GM13977 (cell line): ENCODE data around the gene FAAP100.

Source experiments
- DNase-seq: peaks from one replicate; pipeline ENCODE4 v3.0.0; 2012; ENCODE audit warnings: low spot score
- CTCF ChIP-seq: IDR thresholded peaks from 2 replicates; pipeline ENCODE4 v1.5.1; 2012; ENCODE audit warnings: mild to moderate bottlenecking, control low read depth; ENCODE audit not compliant: insufficient read depth; ENCODE audit errors: extremely low read depth, missing control alignments
- in situ Hi-C: fragments of 300-500 bp; cut with MboI; formaldehyde crosslinking; loops from one replicate; pipeline ENCODE4 v1.12.0; 2022; ENCODE audit warnings: low sequenced_read_pairs, low pct_unique_long_range_greater_than_20kb, mixed read lengths, inconsistent platforms; ENCODE audit not compliant: unreplicated experiment

Gene FAAP100, protein sequence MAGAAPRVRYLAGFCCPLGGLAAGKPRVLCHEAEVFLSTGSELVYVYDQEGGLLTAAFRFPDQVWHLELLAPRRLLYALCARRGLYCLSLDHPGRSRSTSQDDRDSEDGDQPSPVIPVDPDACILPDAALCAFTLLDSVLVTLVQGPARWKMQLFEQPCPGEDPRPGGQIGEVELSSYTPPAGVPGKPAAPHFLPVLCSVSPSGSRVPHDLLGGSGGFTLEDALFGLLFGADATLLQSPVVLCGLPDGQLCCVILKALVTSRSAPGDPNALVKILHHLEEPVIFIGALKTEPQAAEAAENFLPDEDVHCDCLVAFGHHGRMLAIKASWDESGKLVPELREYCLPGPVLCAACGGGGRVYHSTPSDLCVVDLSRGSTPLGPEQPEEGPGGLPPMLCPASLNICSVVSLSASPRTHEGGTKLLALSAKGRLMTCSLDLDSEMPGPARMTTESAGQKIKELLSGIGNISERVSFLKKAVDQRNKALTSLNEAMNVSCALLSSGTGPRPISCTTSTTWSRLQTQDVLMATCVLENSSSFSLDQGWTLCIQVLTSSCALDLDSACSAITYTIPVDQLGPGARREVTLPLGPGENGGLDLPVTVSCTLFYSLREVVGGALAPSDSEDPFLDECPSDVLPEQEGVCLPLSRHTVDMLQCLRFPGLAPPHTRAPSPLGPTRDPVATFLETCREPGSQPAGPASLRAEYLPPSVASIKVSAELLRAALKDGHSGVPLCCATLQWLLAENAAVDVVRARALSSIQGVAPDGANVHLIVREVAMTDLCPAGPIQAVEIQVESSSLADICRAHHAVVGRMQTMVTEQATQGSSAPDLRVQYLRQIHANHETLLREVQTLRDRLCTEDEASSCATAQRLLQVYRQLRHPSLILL

DNA sequence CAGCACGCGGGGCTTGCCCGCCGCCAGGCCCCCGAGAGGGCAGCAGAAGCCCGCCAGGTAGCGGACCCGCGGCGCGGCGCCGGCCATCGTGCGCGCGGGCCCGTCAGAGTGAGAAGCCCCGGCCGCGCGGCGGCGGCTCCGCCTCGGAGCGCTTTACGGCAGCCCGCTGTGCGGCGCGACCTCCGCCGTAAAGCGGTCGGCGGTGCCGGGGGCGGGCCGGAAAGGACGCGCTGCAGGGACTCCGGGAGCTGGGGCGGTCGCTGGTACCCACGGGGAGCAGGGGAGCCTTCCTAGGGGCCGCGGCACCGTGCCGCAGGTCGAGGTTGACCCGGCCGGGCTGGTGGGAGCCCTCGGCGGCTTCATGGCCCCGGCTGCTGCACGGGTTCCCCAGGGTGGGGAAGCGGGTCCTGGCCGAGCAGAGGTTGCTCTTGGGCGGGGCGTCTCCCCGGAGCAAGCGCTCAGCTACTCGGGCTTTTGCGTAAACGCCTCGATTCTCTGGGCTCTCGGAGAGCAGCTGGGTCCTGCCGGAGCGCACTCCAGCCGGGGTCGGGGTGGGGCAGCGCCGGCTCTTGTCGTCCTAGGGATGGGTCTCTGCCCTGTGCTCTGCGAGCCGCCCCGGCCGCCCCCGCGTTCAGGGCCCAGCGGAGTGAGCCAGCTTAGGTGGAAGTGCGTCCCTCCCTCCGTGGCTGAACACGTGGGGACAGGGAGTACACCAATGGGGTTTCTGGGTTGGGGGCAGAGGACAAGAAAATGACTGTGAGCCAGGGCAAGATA, at the start of gene FAAP100:
FAAP100 (minus strand) TSS at position 110 of the 774 bp plus-strand sequence; CDS start at position 87, 23 bp downstream.
- peak; percentile 98 for DNase-seq
- TF ChIP-seq CTCF, result no peak
- in situ Hi-C loops, result no loop called here

GRCh38 chr17:81601525-81602120, 49.5 kb upstream of the FAAP100 start:
- peak; percentile 75 for DNase-seq
- peak; percentile 71 for TF ChIP-seq CTCF
- in situ Hi-C loops, result no loop called here

- no peak for TF ChIP-seq CTCF
- in situ Hi-C loops, result no loop called here
- no peak for DNase-seq
These were observed 47.8 kb upstream of the FAAP100 start for GRCh38 chr17:81599719-81600486.

GRCh38 chr17:81593105-81593871, 41.1 kb upstream of the FAAP100 start:
- DNase-seq, result no peak
- in situ Hi-C loops, result no loop called here
- no peak for TF ChIP-seq CTCF

- no peak for DNase-seq
- in situ Hi-C loops, result no loop called here
- TF ChIP-seq CTCF, result no peak
These were observed 39.8 kb upstream of the FAAP100 start for GRCh38 chr17:81591971-81592370.
